NB4 (cell line): ENCODE data around the gene PDCD6IP.

Source experiments
- POLR2A ChIP-seq: IDR thresholded peaks from 2 replicates; pipeline ENCODE4 v1.6.1; 2011; ENCODE audit warnings: mild to moderate bottlenecking; ENCODE audit not compliant: insufficient read length; ENCODE audit errors: extremely low read depth
- TF ChIP-seq, protein P1 (sequence below): IDR thresholded peaks from one replicate; pipeline ENCODE4 v1.5.1; 2012; ENCODE audit warnings: low read depth, low read length

DNA sequence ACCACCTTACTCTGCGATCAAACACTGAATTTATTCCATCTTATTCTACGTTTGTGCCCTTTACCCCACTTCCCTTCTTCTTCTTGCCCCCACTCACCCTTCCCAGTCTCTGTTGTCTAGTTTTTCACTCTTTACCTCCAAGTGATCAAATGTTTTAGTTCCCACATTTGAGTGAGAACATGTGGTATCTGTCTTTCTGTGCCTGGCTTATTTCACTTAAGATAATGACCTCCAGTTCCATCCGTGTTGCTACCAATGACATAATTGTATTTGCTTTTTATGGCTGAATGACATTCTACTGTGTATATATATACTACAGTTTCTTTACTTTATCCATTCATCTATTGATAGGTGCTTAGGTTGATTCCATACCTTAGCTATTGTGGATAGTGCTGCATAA lies 78.8 kb downstream of the PDCD6IP start:
- TF ChIP-seq, protein P1, sequence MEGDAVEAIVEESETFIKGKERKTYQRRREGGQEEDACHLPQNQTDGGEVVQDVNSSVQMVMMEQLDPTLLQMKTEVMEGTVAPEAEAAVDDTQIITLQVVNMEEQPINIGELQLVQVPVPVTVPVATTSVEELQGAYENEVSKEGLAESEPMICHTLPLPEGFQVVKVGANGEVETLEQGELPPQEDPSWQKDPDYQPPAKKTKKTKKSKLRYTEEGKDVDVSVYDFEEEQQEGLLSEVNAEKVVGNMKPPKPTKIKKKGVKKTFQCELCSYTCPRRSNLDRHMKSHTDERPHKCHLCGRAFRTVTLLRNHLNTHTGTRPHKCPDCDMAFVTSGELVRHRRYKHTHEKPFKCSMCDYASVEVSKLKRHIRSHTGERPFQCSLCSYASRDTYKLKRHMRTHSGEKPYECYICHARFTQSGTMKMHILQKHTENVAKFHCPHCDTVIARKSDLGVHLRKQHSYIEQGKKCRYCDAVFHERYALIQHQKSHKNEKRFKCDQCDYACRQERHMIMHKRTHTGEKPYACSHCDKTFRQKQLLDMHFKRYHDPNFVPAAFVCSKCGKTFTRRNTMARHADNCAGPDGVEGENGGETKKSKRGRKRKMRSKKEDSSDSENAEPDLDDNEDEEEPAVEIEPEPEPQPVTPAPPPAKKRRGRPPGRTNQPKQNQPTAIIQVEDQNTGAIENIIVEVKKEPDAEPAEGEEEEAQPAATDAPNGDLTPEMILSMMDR: no peak
- TF ChIP-seq POLR2A: no peak
